Measurements from ENCODE around the gene SYT17.

DNA sequence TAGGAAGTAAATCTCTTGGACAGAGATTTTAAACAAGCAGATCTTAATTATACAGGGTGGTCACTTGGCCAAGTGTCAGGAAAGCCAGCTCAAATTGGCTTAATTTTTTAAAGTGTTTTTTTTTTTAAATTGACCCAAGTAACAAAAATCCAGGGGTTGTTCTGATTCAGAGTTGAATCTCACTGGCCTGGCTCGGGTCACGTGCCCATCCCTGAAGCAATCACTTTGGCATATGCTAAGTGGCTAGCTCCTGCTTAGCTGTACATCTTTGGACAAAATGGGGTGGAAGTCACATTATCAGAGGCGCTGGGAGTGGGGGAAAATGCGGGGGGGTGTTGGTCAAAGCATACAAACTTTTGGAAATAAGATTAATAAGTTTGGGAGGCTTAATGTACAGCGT is 141.1 kb downstream of the SYT17 start:
- TF ChIP-seq CTCF (IDR thresholded peaks at IDR 0.05) = no peak
- no peak for TF ChIP-seq POLR2A (IDR thresholded peaks at IDR 0.05)
